ENCODE results near the gene SYCE1. TPM values are rescaled to one million over a fixed set of nuclear protein-coding genes. Genes with fewer than 3 reads are reported as not detected.

Gene SYCE1
- polyA plus RNA-seq, 1 donor (not counting 4 experiments of a cell fraction or from before 2014, with no cell fraction given), result not detected

- Histone ChIP-seq H3K9me3 (ENCODE audit: control insufficient read depth, low read depth, low read length) (no peaks in the 10 kb centered on the region), H4K20me1 (ENCODE audit: control insufficient read depth, extremely low read depth, insufficient read depth, low read length) (no peaks in the 10 kb centered on the region), H3K27me3 (ENCODE audit: control insufficient read depth, extremely low read depth, insufficient read depth, low read length) (peaks cover 49% of the 10 kb centered on the region), H3K9ac (ENCODE audit: control insufficient read depth, extremely low read depth, insufficient read depth, low read length) (no peak overlapping the region), H3K79me2 (ENCODE audit: control insufficient read depth, insufficient read depth, low read length) (no peaks in the 10 kb centered on the region), H2AFZ (ENCODE audit: control insufficient read depth, low read length) (no peak overlapping the region), H3K4me1 (ENCODE audit: control insufficient read depth, extremely low read depth, insufficient read depth, low read length) (no peaks in the 10 kb centered on the region), H3K4me2 (ENCODE audit: control insufficient read depth, extremely low read depth, insufficient read depth, low read depth, low read length) (peak overlapping the region; percentile 51), H3K4me3 (ENCODE audit: control insufficient read depth in 2 of 3, extremely low read depth in 1 of 3, insufficient read depth in 2 of 3, low read depth in 1 of 3, low read length in 3 of 3) (peak overlapping the region in 2 of 3 experiments; percentile 34 to 36), H3K27ac (ENCODE audit: control insufficient read depth, insufficient read depth, low read length) (no peak overlapping the region), H3K9me1 (ENCODE audit: control insufficient read depth, extremely low read depth, insufficient read depth, low read length) (no peaks in the 10 kb centered on the region), H3K36me3 (ENCODE audit: control insufficient read depth in 2 of 2, extremely low read depth in 1 of 2, insufficient read depth in 2 of 2, low read length in 2 of 2) (no peaks in the 10 kb centered on the region)
- dilution Hi-C loops (cut with MboI; ENCODE audit: extremely low pct_ligation_motif_present, low sequenced_read_pairs), result no loop called here
- TF ChIP-seq CTCF (optimal IDR thresholded peaks at IDR 0.05 in 1 of 3, IDR thresholded peaks at IDR 0.05 in 1 of 3, conservative IDR thresholded peaks at IDR 0.05 in 1 of 3; ENCODE audit: extremely low read depth in 1 of 3, insufficient read depth in 2 of 3, low read length in 3 of 3) (no peak), EZH2 (IDR thresholded peaks at IDR 0.05; ENCODE audit: low read length) (peak; percentile 76)
- DNase-seq (ENCODE audit: low read depth, low spot score) (no peak), FAIRE-seq (no peak)
Measured at GRCh38 chr10:133528845-133529575, 36.4 kb downstream of the SYCE1 start.

DNA sequence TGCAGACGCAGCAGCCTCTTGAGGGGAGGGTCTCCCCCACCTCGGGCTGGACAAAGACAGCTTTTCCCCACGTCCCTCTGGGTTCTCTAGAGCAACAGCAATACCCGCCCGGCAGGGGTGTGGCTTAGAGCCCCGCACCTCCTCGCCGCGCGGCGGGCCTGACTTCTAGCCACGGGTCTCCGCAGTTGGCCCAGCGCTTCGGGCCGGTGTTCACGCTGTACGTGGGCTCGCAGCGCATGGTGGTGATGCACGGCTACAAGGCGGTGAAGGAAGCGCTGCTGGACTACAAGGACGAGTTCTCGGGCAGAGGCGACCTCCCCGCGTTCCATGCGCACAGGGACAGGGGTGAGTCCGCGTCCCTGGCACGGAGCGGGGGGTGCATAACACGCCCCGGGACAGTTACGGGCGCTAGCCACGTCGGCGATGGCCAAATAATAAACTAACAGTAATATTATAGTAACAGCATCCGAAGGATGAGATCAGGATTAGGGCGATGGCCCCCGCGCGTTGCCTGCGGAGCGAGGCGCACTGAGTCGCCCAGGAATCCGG, 37.0 kb downstream of the SYCE1 start:
- Histone ChIP-seq H3K27ac (ENCODE audit: control insufficient read depth, insufficient read depth, low read length) (no peak overlapping the region), H3K79me2 (ENCODE audit: control insufficient read depth, insufficient read depth, low read length) (no peaks in the 10 kb centered on the region), H3K4me2 (ENCODE audit: control insufficient read depth, extremely low read depth, insufficient read depth, low read depth, low read length) (peak overlapping the region; percentile 51), H3K9me3 (ENCODE audit: control insufficient read depth, low read depth, low read length) (no peaks in the 10 kb centered on the region), H3K27me3 (ENCODE audit: control insufficient read depth, extremely low read depth, insufficient read depth, low read length) (peaks cover 49% of the 10 kb centered on the region), H3K9me1 (ENCODE audit: control insufficient read depth, extremely low read depth, insufficient read depth, low read length) (no peaks in the 10 kb centered on the region), H3K4me1 (ENCODE audit: control insufficient read depth, extremely low read depth, insufficient read depth, low read length) (no peaks in the 10 kb centered on the region), H3K4me3 (ENCODE audit: control insufficient read depth in 2 of 3, extremely low read depth in 1 of 3, insufficient read depth in 2 of 3, low read depth in 1 of 3, low read length in 3 of 3) (peak overlapping the region in 1 of 3 experiments; percentile 36), H3K36me3 (ENCODE audit: control insufficient read depth in 2 of 2, extremely low read depth in 1 of 2, insufficient read depth in 2 of 2, low read length in 2 of 2) (no peaks in the 10 kb centered on the region), H3K9ac (ENCODE audit: control insufficient read depth, extremely low read depth, insufficient read depth, low read length) (no peak overlapping the region), H2AFZ (ENCODE audit: control insufficient read depth, low read length) (no peak overlapping the region), H4K20me1 (ENCODE audit: control insufficient read depth, extremely low read depth, insufficient read depth, low read length) (no peaks in the 10 kb centered on the region)
- FAIRE-seq, result no peak
- dilution Hi-C loops (cut with MboI; ENCODE audit: extremely low pct_ligation_motif_present, low sequenced_read_pairs), result no loop called here
- no peak for TF ChIP-seq CTCF (optimal IDR thresholded peaks at IDR 0.05 in 1 of 3, IDR thresholded peaks at IDR 0.05 in 1 of 3, conservative IDR thresholded peaks at IDR 0.05 in 1 of 3; ENCODE audit: extremely low read depth in 1 of 3, insufficient read depth in 2 of 3, low read length in 3 of 3)
- TF ChIP-seq EZH2 (IDR thresholded peaks at IDR 0.05; ENCODE audit: low read length), result peak; percentile 46
- no peak for DNase-seq (ENCODE audit: low read depth, low spot score)
